ENCODE results near the gene TTYH3.
"Not testable (repeated sequence)": the region's sequence is repeated elsewhere in the genome, so short reads cannot be mapped to it uniquely, and the experiment has no call there.

Gene TTYH3

DNA sequence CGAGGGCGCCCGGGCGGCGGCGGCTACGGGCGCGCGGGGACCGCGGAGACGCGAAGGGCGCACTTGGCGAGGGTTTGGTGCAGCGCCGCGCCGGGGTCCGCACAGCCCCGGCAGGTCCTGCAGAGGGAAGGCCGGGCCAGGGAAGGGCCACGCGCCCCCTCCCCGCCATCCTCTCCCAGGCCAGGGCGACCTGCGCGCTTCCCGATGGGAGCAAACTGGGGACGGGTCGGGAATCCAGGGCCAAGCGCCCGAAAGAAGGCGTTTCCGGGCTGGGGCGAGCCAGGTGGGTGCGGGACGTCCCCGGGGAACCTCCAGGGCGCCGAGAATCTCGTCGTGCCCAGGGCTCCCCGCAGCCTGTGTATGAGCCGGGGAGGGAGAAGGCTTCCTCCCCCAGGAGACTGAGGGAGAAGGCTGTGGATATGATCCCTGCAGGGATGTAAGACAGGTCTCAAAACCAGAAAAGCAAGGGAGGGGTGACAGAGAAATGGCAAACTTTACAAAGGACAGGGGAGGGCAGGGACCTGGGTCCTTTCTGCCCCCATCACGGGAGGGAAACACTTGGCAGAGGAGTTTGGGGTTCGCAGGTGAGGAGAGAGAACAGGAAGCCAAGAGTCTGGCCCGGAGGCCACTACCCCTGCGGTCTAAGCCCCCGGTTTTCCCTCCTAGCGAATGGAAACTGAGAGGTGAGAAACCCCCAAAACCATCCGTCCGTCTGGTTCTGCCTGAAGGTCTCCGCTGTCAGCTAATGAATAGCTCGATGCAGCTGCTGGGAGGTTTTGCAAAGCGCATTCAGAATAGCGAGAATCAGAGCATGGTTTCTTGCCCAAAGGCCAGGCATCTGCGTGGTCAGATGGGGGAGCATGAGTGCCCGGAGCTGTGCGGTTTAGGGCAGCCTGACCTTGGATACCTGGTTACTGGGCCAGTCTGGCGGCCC lies 56.9 kb downstream of the TTYH3 start:
- no peak overlapping the region for H3K27ac Mint-ChIP-seq
- TF ChIP-seq, protein P1, sequence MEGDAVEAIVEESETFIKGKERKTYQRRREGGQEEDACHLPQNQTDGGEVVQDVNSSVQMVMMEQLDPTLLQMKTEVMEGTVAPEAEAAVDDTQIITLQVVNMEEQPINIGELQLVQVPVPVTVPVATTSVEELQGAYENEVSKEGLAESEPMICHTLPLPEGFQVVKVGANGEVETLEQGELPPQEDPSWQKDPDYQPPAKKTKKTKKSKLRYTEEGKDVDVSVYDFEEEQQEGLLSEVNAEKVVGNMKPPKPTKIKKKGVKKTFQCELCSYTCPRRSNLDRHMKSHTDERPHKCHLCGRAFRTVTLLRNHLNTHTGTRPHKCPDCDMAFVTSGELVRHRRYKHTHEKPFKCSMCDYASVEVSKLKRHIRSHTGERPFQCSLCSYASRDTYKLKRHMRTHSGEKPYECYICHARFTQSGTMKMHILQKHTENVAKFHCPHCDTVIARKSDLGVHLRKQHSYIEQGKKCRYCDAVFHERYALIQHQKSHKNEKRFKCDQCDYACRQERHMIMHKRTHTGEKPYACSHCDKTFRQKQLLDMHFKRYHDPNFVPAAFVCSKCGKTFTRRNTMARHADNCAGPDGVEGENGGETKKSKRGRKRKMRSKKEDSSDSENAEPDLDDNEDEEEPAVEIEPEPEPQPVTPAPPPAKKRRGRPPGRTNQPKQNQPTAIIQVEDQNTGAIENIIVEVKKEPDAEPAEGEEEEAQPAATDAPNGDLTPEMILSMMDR (IDR thresholded peaks at IDR 0.05; ENCODE audit: unreplicated experiment in 3 of 3) = no peak
- peak overlapping the region; percentile 59 to 69 (median 60) for H3K4me3 Mint-ChIP-seq
- H3K4me1 Mint-ChIP-seq = peaks cover 10% of the 10 kb centered on the region
- no peaks in the 10 kb centered on the region for H3K9me3 Mint-ChIP-seq
- H3K36me3 Mint-ChIP-seq (ENCODE audit: low read depth) = no peaks in the 10 kb centered on the region
- peaks cover 66% of the 10 kb centered on the region for H3K27me3 Mint-ChIP-seq (ENCODE audit: low read depth)

DNA sequence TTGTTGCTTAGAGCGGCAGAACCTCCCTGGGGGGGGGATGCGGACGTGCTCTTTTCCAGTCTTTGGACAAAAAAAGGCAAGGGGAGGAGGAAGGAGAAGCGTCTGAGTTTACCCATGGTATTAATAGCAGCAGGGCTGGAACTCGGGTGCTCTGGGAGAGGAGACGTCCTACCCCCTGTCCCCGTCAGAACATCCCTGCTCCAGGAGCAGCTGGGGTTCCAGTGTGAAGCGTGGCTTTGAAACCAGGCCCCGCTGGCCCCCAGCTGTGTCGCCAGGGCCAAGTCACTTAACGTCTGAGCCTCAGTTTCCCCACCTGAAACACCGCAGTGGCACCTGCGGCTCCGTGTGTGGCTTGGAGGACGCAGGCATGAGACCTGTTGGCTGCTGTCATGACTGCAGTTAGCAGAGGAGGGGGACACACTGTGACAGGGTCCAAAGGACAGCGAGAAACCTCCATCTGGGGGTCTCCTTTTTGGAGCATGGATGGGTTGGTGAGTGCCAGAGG lies 57.6 kb downstream of the TTYH3 start:
- peaks cover 64% of the 10 kb centered on the region for H3K27me3 Mint-ChIP-seq (ENCODE audit: low read depth)
- no peaks in the 10 kb centered on the region for H3K36me3 Mint-ChIP-seq (ENCODE audit: low read depth)
- H3K4me1 Mint-ChIP-seq = peaks cover 10% of the 10 kb centered on the region
- no peaks in the 10 kb centered on the region for H3K9me3 Mint-ChIP-seq
- H3K27ac Mint-ChIP-seq = no peak overlapping the region
- TF ChIP-seq, protein P1 (IDR thresholded peaks at IDR 0.05; ENCODE audit: unreplicated experiment in 3 of 3) = no peak
- peak overlapping the region in 2 of 3 experiments; percentile 59 to 60 for H3K4me3 Mint-ChIP-seq

DNA sequence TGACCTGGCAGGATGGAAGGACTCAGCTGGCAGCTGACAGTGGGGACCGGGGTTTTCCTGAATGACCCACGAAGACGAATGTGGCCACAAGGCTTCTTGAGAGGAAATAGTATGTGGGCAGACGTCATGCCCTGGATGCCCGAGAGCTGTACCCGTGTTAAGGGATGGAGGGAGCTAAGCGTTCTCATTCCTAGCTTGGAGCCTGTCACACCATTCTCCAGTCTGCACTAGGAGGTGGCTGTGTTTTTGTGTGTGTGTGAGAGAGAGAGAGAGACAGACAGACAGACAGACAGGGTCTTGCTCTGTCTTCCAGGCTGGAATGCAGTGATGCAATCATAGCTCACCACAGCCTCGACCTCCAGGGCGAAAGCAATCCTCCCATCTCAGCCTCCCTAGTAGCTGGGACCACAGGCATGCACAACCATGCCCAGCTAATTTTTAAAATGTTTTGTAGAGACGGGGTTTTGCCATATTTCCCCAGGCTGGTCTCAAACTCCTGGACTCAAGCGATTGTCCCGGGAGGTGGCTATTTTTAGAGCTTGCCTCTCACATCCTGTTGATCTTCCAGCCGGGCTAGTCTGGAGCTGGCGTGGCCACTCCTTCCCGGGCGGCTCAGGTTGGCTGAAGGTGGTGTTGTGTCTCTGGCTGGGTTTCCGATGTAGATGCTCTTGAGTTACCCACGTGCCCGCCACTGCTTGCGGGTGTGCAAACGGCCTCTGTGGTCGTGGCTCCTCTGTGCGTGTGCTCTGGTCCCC lies 58.3 kb downstream of the TTYH3 start:
- peak overlapping the region in 1 of 3 experiments; percentile 38 for H3K4me3 Mint-ChIP-seq
- H3K9me3 Mint-ChIP-seq = no peaks in the 10 kb centered on the region
- peaks cover 61% of the 10 kb centered on the region for H3K27me3 Mint-ChIP-seq (ENCODE audit: low read depth)
- H3K4me1 Mint-ChIP-seq = peaks cover 10% of the 10 kb centered on the region
- no peaks in the 10 kb centered on the region for H3K36me3 Mint-ChIP-seq (ENCODE audit: low read depth)
- no peak overlapping the region for H3K27ac Mint-ChIP-seq
- TF ChIP-seq, protein P1 (IDR thresholded peaks at IDR 0.05; ENCODE audit: unreplicated experiment in 3 of 3) = no peak

DNA sequence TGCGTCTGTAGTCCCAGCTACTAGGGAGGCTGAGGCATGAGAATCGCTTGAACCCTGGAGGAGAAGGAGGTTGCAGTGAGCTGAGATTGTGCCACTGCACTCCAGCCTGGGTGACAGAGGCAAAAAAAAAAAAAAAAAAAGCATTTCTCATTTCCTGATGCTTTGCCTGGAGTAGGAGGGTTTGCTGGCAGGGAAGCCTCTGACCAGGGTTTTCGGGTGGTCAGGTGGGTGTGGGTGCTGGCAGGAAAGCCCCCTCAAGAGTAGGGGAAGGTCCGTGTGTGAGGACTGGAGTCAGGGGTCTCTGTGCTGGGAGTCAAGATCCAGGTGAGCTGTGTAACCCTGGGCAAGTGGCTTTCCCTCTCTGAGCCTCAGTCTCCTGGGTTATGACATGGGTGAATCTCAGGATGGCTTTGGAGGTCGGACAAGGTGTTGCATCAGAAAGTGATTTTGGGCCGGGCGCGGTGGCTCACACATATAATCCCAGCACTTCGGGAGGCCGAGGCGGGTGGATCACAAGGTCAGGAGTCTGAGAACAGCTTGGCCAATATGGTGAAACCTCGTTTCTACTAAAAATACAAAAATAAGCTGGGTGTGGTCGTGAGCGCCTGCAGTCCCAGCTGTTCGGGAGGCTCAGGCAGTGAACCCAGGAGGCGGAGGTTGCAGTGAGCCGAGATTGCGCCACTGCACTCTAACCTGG lies 59.4 kb downstream of the TTYH3 start:
- TF ChIP-seq, protein P1 (IDR thresholded peaks at IDR 0.05; ENCODE audit: unreplicated experiment in 3 of 3) = no peak
- H3K27me3 Mint-ChIP-seq (ENCODE audit: low read depth) = peaks cover 53% of the 10 kb centered on the region
- H3K4me1 Mint-ChIP-seq = peaks cover 10% of the 10 kb centered on the region
- no peak overlapping the region for H3K27ac Mint-ChIP-seq
- no peaks in the 10 kb centered on the region for H3K9me3 Mint-ChIP-seq
- no peaks in the 10 kb centered on the region for H3K36me3 Mint-ChIP-seq (ENCODE audit: low read depth)
- no peak overlapping the region for H3K4me3 Mint-ChIP-seq

DNA sequence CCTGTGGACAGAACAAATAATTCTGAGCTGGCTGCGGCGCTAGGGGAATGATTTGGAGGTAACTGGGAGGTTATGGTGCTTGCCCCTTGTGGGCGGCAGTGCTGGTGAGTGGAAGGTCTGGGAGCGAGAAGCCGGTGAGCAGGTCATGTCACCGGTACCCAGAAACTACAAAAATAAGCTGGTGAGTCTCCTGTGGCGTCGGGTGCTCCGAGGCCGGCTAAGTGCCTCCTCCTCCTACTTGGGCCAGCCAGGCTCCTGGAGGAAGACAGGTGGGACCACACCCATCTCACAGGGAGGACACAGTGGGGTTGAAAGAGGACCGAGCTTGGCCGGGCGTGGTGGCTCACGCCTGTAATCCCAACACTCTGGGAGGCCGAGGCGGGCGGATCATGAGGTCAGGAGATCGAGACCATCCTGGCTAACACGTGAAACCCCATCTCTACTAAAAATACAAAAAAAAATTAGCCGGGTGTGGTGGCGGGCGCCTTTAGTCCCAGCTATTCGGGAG lies 60.2 kb downstream of the TTYH3 start:
- not testable (repeated sequence) for H3K27ac Mint-ChIP-seq; H3K9me3 Mint-ChIP-seq; H3K4me3 Mint-ChIP-seq; H3K36me3 Mint-ChIP-seq (ENCODE audit: low read depth)
- H3K4me1 Mint-ChIP-seq = peaks cover 10% of the 10 kb centered on the region
- H3K27me3 Mint-ChIP-seq (ENCODE audit: low read depth) = peaks cover 46% of the 10 kb centered on the region
